Tibial nerve (tissue), 4 donors: ENCODE measurements around the gene ZCCHC24. TPM values are rescaled to one million over a fixed set of nuclear protein-coding genes. Genes with fewer than 3 reads are reported as not detected.

Source experiments
- DNase-seq, 2 donors: peaks; one replicate each; pipeline ENCODE4 v3.0.0-alpha.2; 2019; ENCODE audit warnings: low spot score in 2 of 2
- H3K27ac ChIP-seq, 4 donors: fragments of 200-600 bp; sonication (generic) in 3 of 4; one replicate each; pipeline ENCODE4 v1.5.1; 2017 to 2019; ENCODE audit warnings: mild to moderate bottlenecking in 1 of 4
- H3K27me3 ChIP-seq, 2 donors: fragments of 200-600 bp; sonication (generic) in 1 of 2; one replicate each; pipeline versions ENCODE4 v1.5.1 to v1.6.0; 2017 to 2019
- H3K36me3 ChIP-seq, 3 donors: fragments of 200-600 bp; sonication (generic); one replicate each; pipeline ENCODE4 v1.5.1; 2018 to 2019
- H3K4me1 ChIP-seq, 4 donors: fragments of 200-600 bp; sonication (generic) in 3 of 4; one replicate each; pipeline ENCODE4 v1.5.1; 2017 to 2019
- H3K4me3 ChIP-seq, 4 donors: fragments of 200-600 bp; sonication (generic) in 3 of 4; one replicate each; pipeline ENCODE4 v1.5.1; 2017 to 2019; ENCODE audit warnings: mild to moderate bottlenecking in 1 of 4, moderate library complexity in 1 of 4
- H3K9me3 ChIP-seq, 4 donors: fragments of 200-600 bp; sonication (generic) in 3 of 4; one replicate each; pipeline ENCODE4 v1.5.1; 2017 to 2019
- CTCF ChIP-seq, 5 experiments: fragments of 200-600 bp in 3 of 5; fragments of 450-650 bp in 2 of 5; sonication (generic) in 3 of 5; IDR thresholded peaks; one replicate each; pipeline ENCODE4 v1.5.1; 2016 to 2019; ENCODE audit warnings: antibody characterized with exemption in 5 of 5, mild to moderate bottlenecking in 3 of 5, moderate library complexity in 2 of 5
- EP300 ChIP-seq, 2 donors: sonication (generic); formaldehyde crosslinking; IDR thresholded peaks; one replicate each; pipeline ENCODE4 v1.6.1; 2017; ENCODE audit warnings: antibody characterized with exemption in 2 of 2, mild to moderate bottlenecking in 1 of 2
- POLR2A ChIP-seq, 2 donors: fragments of 450-650 bp; IDR thresholded peaks; one replicate each; pipeline ENCODE4 v1.6.1; 2017; ENCODE audit warnings: antibody characterized with exemption in 2 of 2, mild to moderate bottlenecking in 2 of 2, moderate library complexity in 2 of 2
- WGBS, 2 donors: methylation state at CpG; one replicate each; pipeline ENCODE4 v1.1.5; 2018; 5-methylcytosine and 5-hydroxymethylcytosine counted together
- total RNA-seq, 4 donors: library from RNA; depleted of rRNA; stranded (reverse); fragments of >200 nt; gene quantifications; one replicate each; pipeline ENCODE4 v1.1.0, GENCODE V29; 2016

The ZCCHC24 gene
- total RNA-seq, 4 donors from 2014 or later: 122 to 165 (median 138) TPM

GRCh38 chr10:79459243-79459642 is 13.8 kb upstream of the ZCCHC24 start:
- 63 to 74% methylated on average over 1 of the region's 1 CpG for WGBS, 2 donors
- peaks cover 0 to 14% (median under 1%) of the 10 kb centered on the region in 4 donors for H3K4me1 ChIP-seq
- TF ChIP-seq EP300 (IDR thresholded peaks at IDR 0.05): no peak
- TF ChIP-seq CTCF (IDR thresholded peaks at IDR 0.05): no peak
- TF ChIP-seq POLR2A (IDR thresholded peaks at IDR 0.05): no peak
- no peaks in the 10 kb centered on the region for H3K36me3 ChIP-seq
- no peak for DNase-seq
- no peaks in the 10 kb centered on the region for H3K27me3 ChIP-seq
- no peak overlapping the region for H3K4me3 ChIP-seq
- H3K27ac ChIP-seq: no peak overlapping the region
- H3K9me3 ChIP-seq: no peaks in the 10 kb centered on the region

GRCh38 chr10:79458483-79458882 is 13.1 kb upstream of the ZCCHC24 start:
- no peaks in the 10 kb centered on the region for H3K36me3 ChIP-seq
- H3K4me3 ChIP-seq: no peak overlapping the region
- TF ChIP-seq POLR2A (IDR thresholded peaks at IDR 0.05) (no peak), CTCF (IDR thresholded peaks at IDR 0.05) (no peak), EP300 (IDR thresholded peaks at IDR 0.05) (no peak)
- no peaks in the 10 kb centered on the region for H3K9me3 ChIP-seq
- no peak overlapping the region for H3K27ac ChIP-seq
- H3K4me1 ChIP-seq: peaks cover 0 to 9% (median 0%) of the 10 kb centered on the region in 4 donors
- no peak for DNase-seq
- WGBS, 2 donors: 87 to 97% methylated on average over 4 of the region's 4 CpGs
- no peaks in the 10 kb centered on the region for H3K27me3 ChIP-seq

GRCh38 chr10:79457256-79457785 is 11.9 kb upstream of the ZCCHC24 start:
- TF ChIP-seq EP300 (IDR thresholded peaks at IDR 0.05): no peak
- no peak for TF ChIP-seq POLR2A (IDR thresholded peaks at IDR 0.05)
- TF ChIP-seq CTCF (IDR thresholded peaks at IDR 0.05): no peak
- H3K4me3 ChIP-seq: no peak overlapping the region
- no peaks in the 10 kb centered on the region for H3K9me3 ChIP-seq
- DNase-seq: no peak
- WGBS, 2 donors: 91% methylated on average over 7 of the region's 7 CpGs
- H3K27me3 ChIP-seq: no peaks in the 10 kb centered on the region
- H3K36me3 ChIP-seq: no peaks in the 10 kb centered on the region
- no peak overlapping the region for H3K27ac ChIP-seq
- H3K4me1 ChIP-seq: peaks cover 0 to 13% (median 0%) of the 10 kb centered on the region in 4 donors

- Histone ChIP-seq H3K9me3 (no peaks in the 10 kb centered on the region), H3K36me3 (no peaks in the 10 kb centered on the region), H3K4me3 (no peak overlapping the region), H3K27me3 (no peaks in the 10 kb centered on the region), H3K27ac (no peak overlapping the region), H3K4me1 (peaks cover 0 to 22% (median 0%) of the 10 kb centered on the region in 4 donors)
- WGBS, 2 donors: 54% methylated on average over 6 of the region's 6 CpGs
- no peak for TF ChIP-seq POLR2A (IDR thresholded peaks at IDR 0.05)
- TF ChIP-seq CTCF (IDR thresholded peaks at IDR 0.05): no peak
- TF ChIP-seq EP300 (IDR thresholded peaks at IDR 0.05): no peak
- no peak for DNase-seq
These were observed 8.8 kb upstream of the ZCCHC24 start for GRCh38 chr10:79454259-79454658.

- TF ChIP-seq CTCF (IDR thresholded peaks at IDR 0.05) (no peak), POLR2A (IDR thresholded peaks at IDR 0.05) (no peak), EP300 (IDR thresholded peaks at IDR 0.05) (no peak)
- no peaks in the 10 kb centered on the region for H3K27me3 ChIP-seq
- WGBS, 2 donors: 93 to 96% methylated on average over 3 of the region's 3 CpGs
- no peaks in the 10 kb centered on the region for H3K9me3 ChIP-seq
- no peaks in the 10 kb centered on the region for H3K36me3 ChIP-seq
- no peak for DNase-seq
- H3K4me1 ChIP-seq: peaks cover 0 to 22% (median 0%) of the 10 kb centered on the region in 4 donors
- no peak overlapping the region for H3K27ac ChIP-seq
- no peak overlapping the region for H3K4me3 ChIP-seq
These were observed 8.0 kb upstream of the ZCCHC24 start for GRCh38 chr10:79453392-79453791.
